Caco-2 (cell line): Measurements from ENCODE around the gene ASMT. TPM values are rescaled to one million over a fixed set of nuclear protein-coding genes. Genes with fewer than 3 reads are reported as not detected.

Experiments
- BruUV-seq: library from RNA; stranded (reverse); fragments of 400-500 nt; replicated peaks from 2 replicates; lab custom pipeline; 2021; lab: Mats Ljungman, UMichigan
- CTCF ChIA-PET: fragments of 300-600 bp; sonication (Branson Sonifier 250); formaldehyde crosslinking; loops from one replicate; lab custom pipeline; 2022; ENCODE audit warnings: antibody characterized with exemption; lab: Charles Lee
- POLR2A ChIA-PET: fragments of 300-600 bp; sonication (Branson Sonifier 250); formaldehyde crosslinking; loops from one replicate; lab custom pipeline; 2022; ENCODE audit warnings: antibody characterized with exemption; lab: Charles Lee
- DNase-seq, 2 experiments: peaks; one replicate each; pipeline versions ENCODE4 v3.0.0 to v3.0.0-alpha.2; 2020 to 2022
- H3K27me3 ChIP-seq: replicated peaks from 2 replicates; pipeline ENCODE4 v1.6.0; 2011; ENCODE audit warnings: low read length; ENCODE audit not compliant: control insufficient read depth, insufficient read depth
- H3K36me3 ChIP-seq: 2 replicates; pipeline ENCODE4 v1.5.1; 2011; ENCODE audit warnings: low read length; ENCODE audit not compliant: control insufficient read depth, insufficient read depth
- H3K4me1 ChIP-seq: fragments of 250-450 bp; sonication (Bioruptor Pico); 2 replicates; pipeline ENCODE4 v1.5.1; 2020; ENCODE audit warnings: mild to moderate bottlenecking
- H3K4me3 ChIP-seq: 2 replicates; pipeline ENCODE4 v1.5.1; 2011; ENCODE audit warnings: low read depth, mild to moderate bottlenecking, control low read depth, low read length
- H3K9me3 ChIP-seq: fragments of 250-450 bp; sonication (Bioruptor Pico); 2 replicates; pipeline ENCODE4 v1.5.1; 2020; ENCODE audit warnings: mild to moderate bottlenecking, moderate library complexity
- H3K27ac Mint-ChIP-seq: one replicate; pipeline ENCODE4 v1.8.0; 2022; ENCODE audit warnings: mixed read lengths; ENCODE audit not compliant: unreplicated experiment
- H3K27me3 Mint-ChIP-seq: one replicate; pipeline ENCODE4 v1.8.0; 2022; ENCODE audit warnings: mixed read lengths; ENCODE audit not compliant: insufficient read depth, unreplicated experiment
- H3K36me3 Mint-ChIP-seq: one replicate; pipeline ENCODE4 v1.8.0; 2022; ENCODE audit warnings: mild to moderate bottlenecking, mixed read lengths; ENCODE audit not compliant: insufficient read depth, unreplicated experiment
- H3K4me1 Mint-ChIP-seq: one replicate; pipeline ENCODE4 v1.8.0; 2022; ENCODE audit warnings: low read depth, mixed read lengths; ENCODE audit not compliant: unreplicated experiment
- H3K4me3 Mint-ChIP-seq: one replicate; pipeline ENCODE4 v1.8.0; 2022; ENCODE audit warnings: mild to moderate bottlenecking, moderate library complexity, mixed read lengths; ENCODE audit not compliant: unreplicated experiment
- H3K9me3 Mint-ChIP-seq: one replicate; pipeline ENCODE4 v1.8.0; 2022; ENCODE audit warnings: mixed read lengths; ENCODE audit not compliant: unreplicated experiment
- CTCF ChIP-seq, 2 experiments: fragments of 200-600 bp in 1 of 2; IDR thresholded peaks; 1 replicate in 1 of 2; 2 replicates in 1 of 2; pipeline versions ENCODE4 v1.5.1 to v1.8.0; 2011 to 2022; ENCODE audit warnings: antibody characterized with exemption in 1 of 2, control low read depth in 1 of 2, inconsistent platforms in 1 of 2, low read depth in 1 of 2, low read length in 1 of 2, mild to moderate bottlenecking in 1 of 2, moderate library complexity in 1 of 2; ENCODE audit not compliant: insufficient read depth in 1 of 2, severe bottlenecking in 1 of 2, unreplicated experiment in 1 of 2
- intact Hi-C: fragments of 100-400 bp; cut with micrococcal nuclease; formaldehyde crosslinking; loops from one replicate; pipeline ENCODE4 v1.10.0; 2022; ENCODE audit not compliant: unreplicated experiment
- total RNA-seq: library from RNA; stranded (reverse); gene quantifications from 2 replicates; pipeline ENCODE4 v1.2.3, GENCODE V29; 2022

The ASMT gene
- total RNA-seq, 1 experiment from 2014 or later, result not detected

DNA sequence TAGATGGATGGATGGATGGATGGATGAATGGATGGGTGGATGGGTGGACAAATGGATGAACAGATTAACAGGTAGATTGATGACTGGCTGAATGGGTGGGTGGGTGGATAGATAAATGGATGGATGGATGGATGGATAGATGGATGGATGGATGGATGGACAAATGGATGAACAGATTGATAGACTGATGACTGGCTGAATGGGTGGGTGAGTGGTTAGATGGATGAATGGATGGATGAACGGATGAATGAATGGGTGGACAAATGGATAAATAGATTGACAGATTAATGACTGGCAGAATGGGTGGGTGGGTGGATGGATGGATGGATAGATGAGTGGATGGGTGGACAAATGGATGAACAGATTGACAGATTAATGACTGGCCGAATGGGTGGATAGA, 37.0 kb upstream of the ASMT start:
- no peak overlapping the region for H3K4me3 Mint-ChIP-seq
- no peak for DNase-seq
- no peaks in the 10 kb centered on the region for H3K36me3 ChIP-seq
- no peaks in the 10 kb centered on the region for H3K4me1 Mint-ChIP-seq
- H3K27me3 Mint-ChIP-seq, result no peaks in the 10 kb centered on the region
- H3K27me3 ChIP-seq, result no peaks in the 10 kb centered on the region
- H3K9me3 Mint-ChIP-seq, result no peaks in the 10 kb centered on the region
- POLR2A ChIA-PET, result no interaction called here
- H3K36me3 Mint-ChIP-seq, result no peaks in the 10 kb centered on the region
- no peak overlapping the region for H3K27ac Mint-ChIP-seq
- BruUV-seq, result no TSS peak
- TF ChIP-seq CTCF (IDR thresholded peaks at IDR 0.05; ENCODE audit: insufficient read depth in 1 of 2, low read depth in 1 of 2, low read length in 1 of 2, severe bottlenecking in 1 of 2, unreplicated experiment in 1 of 2), result no peak
- no peaks in the 10 kb centered on the region for H3K9me3 ChIP-seq
- no peak overlapping the region for H3K4me3 ChIP-seq
- intact Hi-C loops, result no loop called here
- no peaks in the 10 kb centered on the region for H3K4me1 ChIP-seq
- CTCF ChIA-PET, result no interaction called here

DNA sequence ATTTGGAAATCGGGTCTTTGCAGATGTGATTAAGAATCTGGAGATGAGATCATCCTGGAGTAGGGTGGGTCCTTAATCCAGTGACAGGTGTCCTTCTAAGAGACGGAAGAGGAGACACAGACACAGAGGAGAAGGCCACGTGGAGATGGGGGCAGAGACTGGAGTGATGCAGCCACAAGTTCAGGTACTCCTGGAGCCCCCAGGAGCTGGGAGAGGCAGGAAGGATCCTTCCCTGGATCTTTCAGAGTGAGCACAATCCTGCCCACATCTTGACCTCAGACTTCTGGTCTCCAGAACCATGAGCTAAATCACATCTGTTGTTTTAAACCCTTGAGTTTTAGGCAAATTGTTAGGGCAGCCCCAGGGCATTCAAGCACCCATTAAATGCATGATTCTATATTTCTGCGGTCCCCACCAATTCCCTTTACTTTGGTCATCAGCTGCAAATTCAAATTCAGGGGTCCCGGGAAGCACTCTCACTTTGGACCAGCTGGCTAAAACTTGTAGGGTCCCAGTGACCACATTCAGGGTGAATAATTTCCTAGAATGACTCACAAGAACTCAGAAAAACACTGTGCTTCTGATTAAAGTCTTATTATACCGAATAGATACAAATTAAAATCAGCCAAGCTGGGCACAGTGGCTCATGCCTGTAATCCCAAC, 36.2 kb upstream of the ASMT start:
- no peaks in the 10 kb centered on the region for H3K27me3 ChIP-seq
- H3K36me3 ChIP-seq, result no peaks in the 10 kb centered on the region
- Mint-ChIP-seq H3K27ac (no peak overlapping the region), H3K4me3 (no peak overlapping the region), H3K4me1 (no peaks in the 10 kb centered on the region), H3K27me3 (no peaks in the 10 kb centered on the region), H3K36me3 (no peaks in the 10 kb centered on the region), H3K9me3 (no peaks in the 10 kb centered on the region)
- ChIA-PET POLR2A (no interaction called here), CTCF (no interaction called here)
- intact Hi-C loops, result no loop called here
- no TSS peak for BruUV-seq
- no peak for DNase-seq
- TF ChIP-seq CTCF (IDR thresholded peaks at IDR 0.05; ENCODE audit: insufficient read depth in 1 of 2, low read depth in 1 of 2, low read length in 1 of 2, severe bottlenecking in 1 of 2, unreplicated experiment in 1 of 2), result no peak
- H3K9me3 ChIP-seq, result no peaks in the 10 kb centered on the region
- no peak overlapping the region for H3K4me3 ChIP-seq
- H3K4me1 ChIP-seq, result no peaks in the 10 kb centered on the region

DNA sequence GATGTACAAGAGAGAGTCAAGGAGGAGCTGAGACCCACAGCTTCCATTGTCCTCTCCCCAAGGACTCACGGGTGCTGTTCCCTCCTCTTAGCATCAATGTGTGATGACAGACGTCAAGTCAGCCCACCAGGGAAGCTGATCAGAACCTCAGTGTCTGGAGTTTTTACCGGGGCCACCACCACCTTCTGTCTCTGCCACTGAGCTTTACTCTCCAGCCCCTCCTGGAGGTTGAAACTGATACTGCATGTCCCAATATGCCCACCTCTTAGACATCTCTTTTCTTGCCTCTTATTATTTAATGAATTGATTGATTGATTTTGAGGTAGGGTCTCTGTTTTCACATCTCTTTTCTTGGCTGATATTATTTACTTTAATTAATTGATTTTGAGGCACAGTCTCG, 33.7 kb upstream of the ASMT start:
- CTCF ChIA-PET, result no interaction called here
- Histone ChIP-seq H3K27me3 (no peaks in the 10 kb centered on the region), H3K36me3 (no peaks in the 10 kb centered on the region), H3K9me3 (no peaks in the 10 kb centered on the region), H3K4me3 (no peak overlapping the region), H3K4me1 (no peaks in the 10 kb centered on the region)
- H3K36me3 Mint-ChIP-seq, result no peaks in the 10 kb centered on the region
- BruUV-seq, result no TSS peak
- peak; percentile 62 to 67 for DNase-seq
- H3K4me1 Mint-ChIP-seq, result no peaks in the 10 kb centered on the region
- TF ChIP-seq CTCF (IDR thresholded peaks at IDR 0.05; ENCODE audit: insufficient read depth in 1 of 2, low read depth in 1 of 2, low read length in 1 of 2, severe bottlenecking in 1 of 2, unreplicated experiment in 1 of 2), result peak; percentile 56 to 80
- intact Hi-C loops, result no loop called here
- no peaks in the 10 kb centered on the region for H3K27me3 Mint-ChIP-seq
- H3K4me3 Mint-ChIP-seq, result no peak overlapping the region
- no peaks in the 10 kb centered on the region for H3K9me3 Mint-ChIP-seq
- no peak overlapping the region for H3K27ac Mint-ChIP-seq
- POLR2A ChIA-PET, result no interaction called here
